Mesothelial cell of epicardium (in vitro differentiated cells): ENCODE results near the gene VWF. TPM values are rescaled to one million over a fixed set of nuclear protein-coding genes. Genes with fewer than 3 reads are reported as not detected.

Experiments
- DNase-seq, 2 experiments: peaks; one replicate each; pipeline ENCODE4 v3.0.0; 2021; ENCODE audit warnings: low spot score in 2 of 2; ENCODE audit not compliant: unreplicated experiment in 2 of 2
- H3K27ac Mint-ChIP-seq: 2 replicates; pipeline ENCODE4 v1.8.0; 2021; ENCODE audit warnings: mixed read lengths
- H3K27me3 Mint-ChIP-seq: 2 replicates; pipeline ENCODE4 v1.8.0; 2021; ENCODE audit warnings: low read depth, mixed read lengths
- H3K36me3 Mint-ChIP-seq: 2 replicates; pipeline ENCODE4 v1.8.0; 2021; ENCODE audit warnings: mixed read lengths
- H3K4me1 Mint-ChIP-seq: 2 replicates; pipeline ENCODE4 v1.8.0; 2021; ENCODE audit warnings: mixed read lengths
- H3K4me3 Mint-ChIP-seq: 2 replicates; pipeline ENCODE4 v1.8.0; 2021; ENCODE audit warnings: mild to moderate bottlenecking, moderate library complexity, mixed read lengths
- H3K9me3 Mint-ChIP-seq: 2 replicates; pipeline ENCODE4 v1.8.0; 2021; ENCODE audit warnings: mixed read lengths
- CTCF ChIP-seq: fragments of 200-600 bp; sonication (generic); IDR thresholded peaks from one replicate; pipeline ENCODE4 v1.5.0; 2021; ENCODE audit warnings: antibody characterized with exemption; ENCODE audit not compliant: unreplicated experiment
- total RNA-seq: library from RNA; stranded (reverse); gene quantifications from 3 replicates; pipeline ENCODE4 v1.2.1, GENCODE V29; 2021

VWF gene
- total RNA-seq, 1 donor from 2014 or later: 0.31 TPM

GRCh38 chr12:6083601-6084000 is 40.9 kb downstream of the VWF start:
- no peak overlapping the region for H3K4me3 Mint-ChIP-seq
- peak overlapping the region; percentile 90 for H3K27ac Mint-ChIP-seq
- no peak for TF ChIP-seq CTCF
- no peaks in the 10 kb centered on the region for H3K9me3 Mint-ChIP-seq
- peaks cover 46% of the 10 kb centered on the region for H3K4me1 Mint-ChIP-seq
- H3K27me3 Mint-ChIP-seq: no peaks in the 10 kb centered on the region
- no peaks in the 10 kb centered on the region for H3K36me3 Mint-ChIP-seq
- DNase-seq: no peak

GRCh38 chr12:6082613-6083012 is 41.9 kb downstream of the VWF start:
- no peaks in the 10 kb centered on the region for H3K36me3 Mint-ChIP-seq
- H3K4me3 Mint-ChIP-seq: no peak overlapping the region
- no peak for TF ChIP-seq CTCF
- no peak for DNase-seq
- no peaks in the 10 kb centered on the region for H3K27me3 Mint-ChIP-seq
- peaks cover 44% of the 10 kb centered on the region for H3K4me1 Mint-ChIP-seq
- H3K27ac Mint-ChIP-seq: peak overlapping the region; percentile 52
- no peaks in the 10 kb centered on the region for H3K9me3 Mint-ChIP-seq

DNA sequence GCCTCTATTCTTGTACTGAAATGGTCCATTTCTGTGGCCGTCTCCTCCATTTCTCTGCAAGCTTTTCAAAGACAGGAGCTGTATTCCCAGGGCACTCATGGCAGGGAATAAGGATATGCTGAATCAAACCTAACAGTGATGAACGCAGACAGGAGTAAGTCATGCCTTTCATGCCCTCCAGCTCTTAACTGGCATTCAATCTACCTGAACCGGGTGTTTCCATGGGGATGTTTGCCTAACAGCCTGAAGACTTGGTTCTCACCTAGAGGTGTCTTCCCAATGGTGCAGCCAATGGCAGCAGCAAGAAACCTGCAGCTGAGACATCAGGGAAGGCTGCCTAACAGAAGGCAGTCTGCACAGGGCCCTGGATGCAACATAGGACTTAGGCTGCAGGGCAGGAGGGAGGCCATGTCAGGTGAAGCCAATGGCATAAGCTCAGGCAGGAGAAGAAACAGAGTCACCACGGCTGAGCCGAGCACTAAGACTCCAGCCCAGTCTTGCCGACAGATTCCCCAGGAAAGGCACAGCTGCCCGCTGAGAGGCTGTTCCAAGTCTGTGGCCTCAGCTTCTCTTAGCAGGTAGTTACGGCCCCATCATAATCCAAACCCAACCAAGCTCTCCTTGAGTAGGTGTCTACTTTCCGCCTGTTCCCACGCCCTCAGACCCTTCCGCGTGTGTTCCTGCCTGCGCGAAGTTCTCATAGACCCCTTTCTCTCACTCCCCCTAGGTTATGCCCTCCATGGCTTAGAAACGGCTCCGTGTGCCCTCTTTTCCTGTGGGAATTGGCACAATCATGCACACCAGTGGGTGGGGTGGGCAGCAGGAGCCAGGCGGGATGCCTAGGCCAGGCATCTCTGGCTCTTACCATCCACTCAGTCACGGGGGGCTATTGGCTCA is 44.1 kb downstream of the VWF start:
- H3K27ac Mint-ChIP-seq: no peak overlapping the region
- H3K36me3 Mint-ChIP-seq: no peaks in the 10 kb centered on the region
- no peaks in the 10 kb centered on the region for H3K27me3 Mint-ChIP-seq
- TF ChIP-seq CTCF: no peak
- H3K4me3 Mint-ChIP-seq: no peak overlapping the region
- H3K4me1 Mint-ChIP-seq: peaks cover 35% of the 10 kb centered on the region
- H3K9me3 Mint-ChIP-seq: no peaks in the 10 kb centered on the region
- no peak for DNase-seq

DNA sequence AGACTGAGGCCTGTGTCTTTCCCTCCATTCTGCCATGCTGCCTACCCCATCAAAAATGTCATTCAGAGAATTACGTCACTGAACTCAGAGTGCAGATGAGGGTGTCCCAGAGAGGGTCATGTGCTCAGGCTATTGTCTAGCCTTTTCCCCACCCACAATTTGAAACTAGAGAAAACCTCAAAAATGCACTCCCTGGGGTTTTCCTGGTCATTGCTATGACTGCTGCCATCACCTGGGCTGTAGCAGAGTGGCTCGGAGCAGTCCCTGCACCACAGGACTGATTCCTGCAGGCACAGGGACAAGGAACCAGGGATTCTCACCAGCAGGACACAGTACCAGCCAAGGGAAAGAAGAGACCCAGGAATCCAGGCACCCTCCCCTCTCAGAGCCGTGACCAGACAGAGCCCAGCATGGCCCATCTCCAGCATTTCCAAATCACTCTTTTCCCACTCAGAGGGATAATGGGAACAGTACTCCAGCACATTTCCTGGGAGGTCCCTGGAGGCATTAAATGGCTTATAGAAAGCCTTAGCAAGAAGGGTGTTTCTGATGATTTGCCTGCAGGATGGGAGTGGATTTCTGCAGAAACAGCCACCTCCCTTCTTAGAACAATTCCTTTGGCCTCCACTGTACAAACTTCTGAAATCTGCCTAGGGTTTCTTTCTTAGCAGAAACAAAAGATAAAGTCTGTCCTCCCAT is 45.9 kb downstream of the VWF start:
- DNase-seq: no peak
- H3K4me3 Mint-ChIP-seq: no peak overlapping the region

DNA sequence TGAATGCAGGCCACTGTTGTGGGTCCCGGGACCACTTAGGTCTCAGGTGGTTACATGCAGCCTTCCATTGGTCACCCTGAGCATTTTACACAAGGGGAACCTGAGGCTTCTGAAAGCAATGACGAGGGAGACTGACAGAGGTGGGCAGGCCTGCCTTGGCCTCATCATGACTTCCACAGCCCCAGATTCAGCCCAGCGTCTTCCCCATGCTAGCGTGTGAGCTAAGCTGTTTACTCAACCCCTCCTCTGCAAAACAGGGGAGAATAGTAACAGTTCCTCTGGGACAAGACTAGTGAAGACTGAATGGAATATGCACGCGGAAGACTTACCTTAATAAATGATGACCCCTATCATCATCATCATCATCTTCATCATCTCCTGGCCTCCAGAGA is 46.8 kb downstream of the VWF start:
- no peak for DNase-seq
- TF ChIP-seq CTCF: no peak
- no peaks in the 10 kb centered on the region for H3K36me3 Mint-ChIP-seq
- peaks cover 7% of the 10 kb centered on the region for H3K27me3 Mint-ChIP-seq
- H3K9me3 Mint-ChIP-seq: no peaks in the 10 kb centered on the region
- no peak overlapping the region for H3K27ac Mint-ChIP-seq
- no peak overlapping the region for H3K4me3 Mint-ChIP-seq
- H3K4me1 Mint-ChIP-seq: peaks cover 15% of the 10 kb centered on the region

More for the DNA sequence above, 45.9 kb downstream of the VWF start:
- no peak for TF ChIP-seq CTCF
- Mint-ChIP-seq H3K4me1 (peaks cover 23% of the 10 kb centered on the region), H3K27ac (no peak overlapping the region), H3K36me3 (no peaks in the 10 kb centered on the region), H3K27me3 (peaks cover 7% of the 10 kb centered on the region), H3K9me3 (no peaks in the 10 kb centered on the region)
